ENCODE measurements around the gene AMBP.
"Not testable (repeated sequence)": the region's sequence is repeated elsewhere in the genome, so short reads cannot be mapped to it uniquely, and the experiment has no call there.

AMBP gene

GRCh38 chr9:114050226-114050568 is 27.9 kb downstream of the AMBP start:
- DNase-seq = no peak

DNA sequence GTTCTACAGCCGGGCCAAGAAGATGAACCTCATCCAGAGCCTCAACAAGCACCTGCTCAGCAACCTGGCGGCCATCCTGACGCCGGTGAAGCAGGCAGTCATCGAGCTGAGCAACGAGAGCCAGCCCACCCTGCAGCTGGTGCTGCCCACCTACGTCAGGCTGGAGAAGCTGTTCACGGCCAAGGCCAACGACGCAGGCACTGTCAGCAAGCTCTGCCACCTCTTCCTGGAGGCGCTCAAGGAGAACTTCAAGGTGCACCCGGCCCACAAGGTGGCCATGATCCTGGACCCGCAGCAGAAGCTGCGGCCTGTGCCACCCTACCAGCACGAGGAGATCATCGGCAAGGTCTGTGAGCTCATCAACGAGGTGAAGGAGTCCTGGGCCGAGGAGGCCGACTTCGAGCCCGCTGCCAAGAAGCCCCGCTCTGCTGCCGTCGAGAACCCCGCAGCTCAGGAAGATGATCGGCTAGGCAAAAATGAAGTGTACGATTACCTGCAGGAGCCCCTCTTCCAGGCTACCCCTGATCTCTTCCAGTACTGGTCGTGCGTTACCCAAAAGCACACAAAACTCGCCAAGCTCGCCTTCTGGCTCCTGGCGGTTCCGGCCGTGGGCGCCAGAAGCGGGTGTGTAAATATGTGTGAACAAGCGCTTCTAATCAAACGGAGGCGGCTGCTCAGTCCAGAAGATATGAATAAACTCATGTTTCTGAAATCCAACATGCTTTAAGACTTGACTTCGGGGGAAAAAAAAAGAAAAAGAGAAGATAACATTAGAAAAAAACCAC is 28.5 kb downstream of the AMBP start:
- DNase-seq = no peak

DNA sequence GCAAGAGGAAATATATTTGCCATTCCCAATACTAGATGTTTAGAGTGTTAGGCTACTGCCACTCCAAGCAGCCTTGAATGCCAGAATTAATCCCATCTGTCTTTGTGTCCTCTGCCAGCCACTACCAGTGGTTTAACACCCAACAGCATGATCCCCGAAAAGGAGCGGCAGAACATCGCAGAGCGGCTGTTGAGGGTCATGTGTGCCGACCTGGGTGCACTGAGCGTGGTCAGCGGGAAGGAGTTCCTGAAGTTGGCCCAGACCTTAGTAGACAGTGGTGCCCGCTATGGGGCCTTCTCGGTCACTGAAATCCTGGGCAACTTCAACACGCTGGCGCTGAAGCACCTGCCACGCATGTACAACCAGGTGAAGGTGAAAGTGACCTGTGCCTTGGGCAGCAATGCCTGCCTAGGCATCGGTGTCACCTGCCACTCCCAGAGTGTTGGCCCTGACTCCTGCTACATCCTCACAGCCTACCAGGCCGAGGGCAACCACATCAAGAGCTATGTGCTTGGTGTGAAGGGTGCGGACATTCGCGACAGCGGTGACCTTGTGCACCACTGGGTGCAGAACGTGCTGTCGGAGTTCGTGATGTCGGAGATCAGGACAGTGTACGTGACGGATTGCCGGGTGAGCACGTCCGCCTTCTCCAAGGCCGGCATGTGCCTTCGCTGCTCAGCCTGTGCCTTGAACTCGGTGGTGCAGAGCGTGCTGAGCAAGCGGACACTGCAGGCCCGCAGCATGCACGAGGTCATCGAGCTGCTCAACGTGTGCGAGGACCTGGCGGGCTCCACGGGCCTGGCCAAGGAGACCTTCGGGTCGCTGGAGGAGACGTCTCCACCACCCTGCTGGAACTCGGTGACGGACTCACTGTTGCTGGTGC is 29.3 kb downstream of the AMBP start:
- DNase-seq = no peak

DNA sequence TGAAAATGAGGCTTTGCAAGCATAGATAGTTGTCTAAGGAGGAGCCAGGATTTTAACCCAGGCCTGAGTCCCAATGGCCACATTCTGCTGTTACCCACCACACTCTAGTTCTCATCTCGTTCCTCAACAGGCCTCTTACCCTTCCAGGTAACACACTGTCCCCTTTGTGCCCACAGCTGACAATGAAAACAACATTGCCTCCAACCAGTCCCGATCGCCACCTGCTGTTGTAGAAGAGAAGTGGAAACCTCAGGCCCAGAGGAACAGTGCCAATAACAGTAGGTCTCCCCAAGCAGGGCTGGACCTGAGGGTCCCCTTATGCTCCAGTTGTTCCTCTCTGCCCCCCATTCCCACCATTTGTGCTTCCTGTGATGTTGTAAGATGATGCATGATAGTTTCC is 30.4 kb downstream of the AMBP start:
- DNase-seq = no peak

DNA sequence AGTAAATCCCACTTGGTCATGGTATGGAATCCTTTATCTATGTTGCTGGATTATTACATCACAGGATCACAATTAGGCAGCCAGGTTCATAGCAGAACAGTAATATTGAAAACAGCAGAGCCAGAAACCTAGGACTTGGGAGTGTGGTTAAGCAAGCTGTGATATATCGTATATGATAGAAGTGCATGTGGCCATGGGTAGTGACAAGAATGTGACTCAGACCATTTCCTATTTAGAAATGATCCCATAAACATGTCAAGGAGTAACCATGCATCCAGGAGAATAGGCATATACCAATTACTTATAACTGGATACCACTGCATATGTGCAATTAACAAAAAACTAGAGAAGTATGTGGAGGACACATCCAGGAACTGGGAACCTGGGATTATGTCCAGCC is 31.2 kb downstream of the AMBP start:
- DNase-seq = no peak

GRCh38 chr9:114046237-114046755 is 31.8 kb downstream of the AMBP start:
- DNase-seq = no peak

- not testable (repeated sequence) for DNase-seq
Measured at GRCh38 chr9:114043660-114044059, 34.4 kb downstream of the AMBP start.

GRCh38 chr9:114039484-114039883 is 38.6 kb downstream of the AMBP start:
- no peak for DNase-seq

DNA sequence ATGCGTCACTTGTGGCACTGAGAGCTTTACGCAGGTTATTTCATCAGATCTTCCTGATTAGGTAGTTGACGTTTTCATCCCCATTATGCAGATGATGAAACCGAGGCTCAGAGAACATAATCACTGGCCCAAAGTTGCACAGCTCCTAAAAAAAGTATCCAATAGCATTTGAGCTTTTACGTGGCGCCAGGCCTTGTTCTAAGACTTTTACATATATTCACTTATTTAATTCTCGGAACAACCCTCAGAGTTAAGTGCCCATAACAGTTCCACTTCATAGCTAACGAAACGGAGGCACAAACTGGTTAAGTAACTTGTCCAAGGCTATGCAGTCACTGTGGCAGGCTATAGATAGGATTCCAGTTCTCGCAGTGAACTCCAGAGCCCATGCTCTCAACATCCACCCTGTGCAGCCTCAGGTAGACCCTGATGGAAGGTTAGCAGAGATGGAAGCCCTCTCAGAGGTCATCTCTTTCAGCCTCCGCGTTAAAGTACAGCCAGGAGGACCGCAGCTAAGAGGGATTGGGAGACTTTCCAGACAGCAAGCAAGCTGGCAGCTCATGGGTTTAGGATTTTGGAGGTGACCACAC is 39.3 kb downstream of the AMBP start:
- no peak for DNase-seq

DNA sequence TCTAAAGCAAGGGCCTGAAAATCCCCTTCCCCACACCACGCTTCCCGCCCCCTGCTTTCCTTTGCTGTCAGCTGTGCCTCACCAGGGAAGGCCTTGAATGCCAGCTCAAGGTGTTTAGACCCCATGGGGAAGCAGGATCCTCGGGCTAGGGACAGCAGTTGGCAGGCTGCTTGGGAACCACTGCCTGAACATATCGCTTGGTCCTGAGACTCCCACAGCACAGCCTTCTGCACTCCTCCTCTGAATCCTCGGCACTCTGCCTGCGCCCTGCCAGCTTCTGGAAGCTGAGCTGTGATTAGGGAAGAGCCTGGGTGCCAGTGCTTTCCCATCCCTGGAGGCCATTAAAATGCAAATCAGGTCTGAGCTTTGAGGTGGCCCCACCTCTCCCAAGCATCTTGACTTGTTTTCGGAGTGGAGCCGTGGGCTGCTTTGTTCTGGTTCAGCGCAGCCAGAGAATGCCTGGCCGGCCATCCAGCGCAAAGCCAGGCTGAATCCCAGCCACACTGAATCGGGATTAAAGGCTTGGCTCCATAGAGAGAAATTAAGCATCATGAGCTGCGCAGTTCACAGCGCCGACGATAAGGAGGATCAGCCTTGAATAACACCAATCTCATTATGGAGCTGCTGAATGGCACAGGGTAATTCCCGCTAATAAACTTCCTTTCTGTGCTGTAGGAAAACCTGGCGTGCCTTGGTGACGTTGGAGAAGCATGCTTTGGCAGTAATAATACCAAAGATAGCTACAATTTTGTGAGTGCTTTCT is 40.0 kb downstream of the AMBP start:
- DNase-seq = no peak

GRCh38 chr9:114037249-114037648 is 40.9 kb downstream of the AMBP start:
- no peak for DNase-seq

- DNase-seq = no peak
Measured at GRCh38 chr9:114035845-114036801, 42.0 kb downstream of the AMBP start.

- DNase-seq = no peak
Measured at GRCh38 chr9:114035221-114035844, 42.8 kb downstream of the AMBP start.

GRCh38 chr9:114034661-114035062 is 43.4 kb downstream of the AMBP start:
- DNase-seq = no peak

GRCh38 chr9:114034196-114034595 is 43.9 kb downstream of the AMBP start:
- no peak for DNase-seq

GRCh38 chr9:114033397-114034103 is 44.5 kb downstream of the AMBP start:
- DNase-seq = no peak

- no peak for DNase-seq
Measured at GRCh38 chr9:114031948-114032840, 45.9 kb downstream of the AMBP start.

DNA sequence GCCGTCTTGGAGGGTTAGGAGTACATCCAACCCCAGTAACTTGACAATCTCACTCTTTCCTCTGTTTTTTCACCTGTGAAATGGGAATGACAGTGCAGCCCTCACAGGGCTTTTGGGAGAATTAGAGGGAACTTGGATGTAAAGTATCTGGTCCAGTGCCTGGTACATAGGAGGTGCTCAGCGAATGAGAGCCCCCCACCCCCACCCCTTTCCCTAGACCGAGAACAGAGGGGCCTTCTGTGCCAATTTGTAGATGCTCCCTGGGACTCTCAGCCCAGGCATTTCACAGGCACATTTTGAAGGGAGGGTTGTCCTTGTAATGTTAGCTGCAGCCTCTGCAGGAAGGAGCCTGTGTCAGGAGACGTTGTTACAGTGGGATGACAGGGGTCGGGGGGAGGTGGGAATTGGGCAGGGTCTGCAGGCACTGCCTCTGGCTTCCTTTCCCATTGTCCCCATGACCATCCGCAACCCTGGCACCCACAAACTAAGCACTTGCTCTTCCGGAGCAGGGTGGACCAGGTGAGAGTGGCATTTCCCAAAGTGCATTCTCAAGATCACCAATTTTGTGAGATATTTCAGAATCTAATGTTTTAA is 47.0 kb downstream of the AMBP start:
- DNase-seq = no peak

GRCh38 chr9:114030364-114030763 is 47.7 kb downstream of the AMBP start:
- DNase-seq = no peak

All from activated naive CD4-positive, alpha-beta T cell (primary cell).